Chondrocyte (in vitro differentiated cells): ENCODE measurements around the gene SGSH. TPM values are rescaled to one million over a fixed set of nuclear protein-coding genes. Genes with fewer than 3 reads are reported as not detected.
A peak's percentile ranks its signal among the peaks of the same experiment; 100 is the strongest.

Experiments used
- DNase-seq: peaks from one replicate; pipeline ENCODE4 v3.0.0; 2021; ENCODE audit warnings: mixed read lengths, low spot score
- H3K27ac Mint-ChIP-seq: one replicate; pipeline ENCODE4 v1.8.0; 2021; ENCODE audit warnings: mild to moderate bottlenecking, moderate library complexity, mixed read lengths; ENCODE audit not compliant: unreplicated experiment
- H3K27me3 Mint-ChIP-seq: 2 replicates; pipeline ENCODE4 v1.8.0; 2021; ENCODE audit warnings: low read depth, mixed read lengths
- H3K36me3 Mint-ChIP-seq: 2 replicates; pipeline ENCODE4 v1.8.0; 2021; ENCODE audit warnings: low read depth, mixed read lengths
- H3K4me1 Mint-ChIP-seq: 2 replicates; pipeline ENCODE4 v1.8.0; 2021; ENCODE audit warnings: low read depth, mild to moderate bottlenecking, mixed read lengths
- H3K4me3 Mint-ChIP-seq: one replicate; pipeline ENCODE4 v1.8.0; 2021; ENCODE audit warnings: mild to moderate bottlenecking, moderate library complexity, mixed read lengths; ENCODE audit not compliant: unreplicated experiment
- H3K9me3 Mint-ChIP-seq: 2 replicates; pipeline ENCODE4 v1.8.0; 2021; ENCODE audit warnings: low read depth, mixed read lengths
- CTCF ChIP-seq: fragments of 200-600 bp; sonication (generic); IDR thresholded peaks from 2 replicates; pipeline ENCODE4 v1.5.0; 2021; ENCODE audit warnings: antibody characterized with exemption, mild to moderate bottlenecking, moderate library complexity
- long read RNA-seq: library from polyadenylated mRNA; stranded (forward); transcript quantifications from one replicate; pipeline ENCODE4 v2.0.0, GENCODE V29; 2021
- total RNA-seq: library from RNA; stranded (reverse); gene quantifications from 3 replicates; pipeline ENCODE4 v1.2.1, GENCODE V29; 2021

Gene SGSH
- total RNA-seq: 42.6 to 45.4 TPM (median 44.7 TPM) in 3 replicates
- long read RNA-seq, transcript SGSH-201 (8 exons, 2,784 nt): major isoform, 31 of 60 reads
- long read RNA-seq, partial matches to known transcripts: 19 of 60 reads
- long read RNA-seq, other reads (novel, unspliced or antisense): 10 of 60 reads

GRCh38 chr17:80220054-80220735 is at the start of gene SGSH, which contains the start of gene SLC26A11:
Gene SGSH, minus strand, starts transcription at chr17:80220333. Its CDS starts 20 bp downstream, at chr17:80220313.
Gene SLC26A11, plus strand, starts transcription at chr17:80220427. Its CDS starts 1,134 bp downstream, at chr17:80221561.
- peaks cover 13% of the 10 kb centered on the region for H3K36me3 Mint-ChIP-seq
- H3K27me3 Mint-ChIP-seq: no peaks in the 10 kb centered on the region
- peak; percentile 37 for TF ChIP-seq CTCF
- no peak for DNase-seq
- H3K4me1 Mint-ChIP-seq: peaks cover 19% of the 10 kb centered on the region
- H3K4me3 Mint-ChIP-seq: peak within 1 kb of the TSS; percentile 89
- peak within 1 kb of the TSS; percentile 91 for H3K27ac Mint-ChIP-seq
- no peaks in the 10 kb centered on the region for H3K9me3 Mint-ChIP-seq

- DNase-seq: no peak
- Mint-ChIP-seq H3K27ac (no peak overlapping the region), H3K4me1 (peaks cover 5% of the 10 kb centered on the region), H3K9me3 (no peaks in the 10 kb centered on the region), H3K27me3 (no peaks in the 10 kb centered on the region), H3K4me3 (no peak overlapping the region), H3K36me3 (peaks cover 11% of the 10 kb centered on the region)
- no peak for TF ChIP-seq CTCF
Observed at GRCh38 chr17:80269405-80269807, 49.3 kb upstream of the SGSH start.

- no peak overlapping the region for H3K4me3 Mint-ChIP-seq
- H3K4me1 Mint-ChIP-seq: peaks cover 2% of the 10 kb centered on the region
- TF ChIP-seq CTCF: no peak
- H3K27ac Mint-ChIP-seq: no peak overlapping the region
- H3K9me3 Mint-ChIP-seq: no peaks in the 10 kb centered on the region
- no peaks in the 10 kb centered on the region for H3K27me3 Mint-ChIP-seq
- peaks cover 10% of the 10 kb centered on the region for H3K36me3 Mint-ChIP-seq
- no peak for DNase-seq
Observed at GRCh38 chr17:80268427-80268826, 48.3 kb upstream of the SGSH start.

- H3K27me3 Mint-ChIP-seq: no peaks in the 10 kb centered on the region
- no peak for DNase-seq
- no peak overlapping the region for H3K4me3 Mint-ChIP-seq
- H3K27ac Mint-ChIP-seq: no peak overlapping the region
- peaks cover 9% of the 10 kb centered on the region for H3K4me1 Mint-ChIP-seq
- H3K9me3 Mint-ChIP-seq: no peaks in the 10 kb centered on the region
- no peak for TF ChIP-seq CTCF
- peaks cover 10% of the 10 kb centered on the region for H3K36me3 Mint-ChIP-seq
Observed at GRCh38 chr17:80267391-80267790, 47.3 kb upstream of the SGSH start.

GRCh38 chr17:80265205-80266068 is 45.3 kb upstream of the SGSH start:
- no peaks in the 10 kb centered on the region for H3K9me3 Mint-ChIP-seq
- H3K4me3 Mint-ChIP-seq: no peak overlapping the region
- peaks cover 10% of the 10 kb centered on the region for H3K36me3 Mint-ChIP-seq
- H3K27me3 Mint-ChIP-seq: no peaks in the 10 kb centered on the region
- no peak for TF ChIP-seq CTCF
- peaks cover 20% of the 10 kb centered on the region for H3K4me1 Mint-ChIP-seq
- no peak for DNase-seq
- H3K27ac Mint-ChIP-seq: no peak overlapping the region
